Measurements from ENCODE around the gene APLF. TPM values are rescaled to one million over a fixed set of nuclear protein-coding genes. Genes with fewer than 3 reads are reported as not detected.

The APLF gene
- total and polyA plus RNA-seq, 9 donors, result 1.0 to 14.1 (median 9.3) TPM

- H3K27me3 ChIP-seq, result no peaks in the 10 kb centered on the region
- H3K9me3 ChIP-seq, result no peaks in the 10 kb centered on the region
- intact Hi-C loops (cut with DNase I), result loop anchor here in 2 of 4 donors (10.0 kb wide), 2 partner anchors 68 to 308 kb away; partner anchors contain the start of gene PLEK (in 1 of the 2)
- H3K4me1 ChIP-seq (ENCODE audit: insufficient read depth), result peaks cover 9% of the 10 kb centered on the region
- TF ChIP-seq POLR2A (IDR thresholded peaks at IDR 0.05) (no peak), CTCF (IDR thresholded peaks at IDR 0.05) (no peak), EP300 (IDR thresholded peaks at IDR 0.05) (no peak)
- H3K4me3 ChIP-seq, result no peak overlapping the region
- DNase-seq, result no peak
- no peaks in the 10 kb centered on the region for H3K36me3 ChIP-seq
- 84 to 89% (median 84%) methylated on average over 13 to 14 of the region's 14 CpGs for WGBS, 3 donors
- no peak overlapping the region for H3K27ac ChIP-seq
Observed at GRCh38 chr2:68432696-68433658, 34.4 kb upstream of the APLF start.

- Histone ChIP-seq H3K4me1 (ENCODE audit: insufficient read depth) (peaks cover 4% of the 10 kb centered on the region), H3K27ac (peak overlapping the region in 1 of 2 donors; percentile 81), H3K27me3 (no peaks in the 10 kb centered on the region), H3K36me3 (no peaks in the 10 kb centered on the region), H3K4me3 (no peak overlapping the region), H3K9me3 (no peaks in the 10 kb centered on the region)
- TF ChIP-seq EP300 (IDR thresholded peaks at IDR 0.05) (no peak), CTCF (IDR thresholded peaks at IDR 0.05) (no peak), POLR2A (IDR thresholded peaks at IDR 0.05) (no peak)
- no peak for DNase-seq
- intact Hi-C loops (cut with DNase I), result loop anchor here in 2 of 4 donors (10.0 kb wide), 2 partner anchors 70 to 310 kb away; partner anchors contain the start of gene PLEK (in 1 of the 2)
Observed at GRCh38 chr2:68434981-68435380, 32.4 kb upstream of the APLF start.

GRCh38 chr2:68435615-68436014 lies 31.8 kb upstream of the APLF start:
- no peaks in the 10 kb centered on the region for H3K36me3 ChIP-seq
- H3K4me3 ChIP-seq, result no peak overlapping the region
- peak overlapping the region in 1 of 2 donors; percentile 81 for H3K27ac ChIP-seq
- TF ChIP-seq EP300 (IDR thresholded peaks at IDR 0.05), result no peak
- H3K9me3 ChIP-seq, result no peaks in the 10 kb centered on the region
- H3K4me1 ChIP-seq (ENCODE audit: insufficient read depth), result peaks cover 4% of the 10 kb centered on the region
- H3K27me3 ChIP-seq, result no peaks in the 10 kb centered on the region
- no peak for DNase-seq
- intact Hi-C loops (cut with DNase I), result loop anchor here in 2 of 4 donors (10.0 kb wide), 2 partner anchors 71 to 311 kb away; partner anchors contain the start of gene PLEK (in 1 of the 2)

- no peak for TF ChIP-seq POLR2A (IDR thresholded peaks at IDR 0.05)
- TF ChIP-seq EP300 (IDR thresholded peaks at IDR 0.05), result no peak
- TF ChIP-seq CTCF (IDR thresholded peaks at IDR 0.05), result no peak
- 7 to 11% (median 10%) methylated on average over 4 of the region's 4 CpGs for WGBS, 3 donors
- intact Hi-C loops (cut with DNase I), result loop anchor here in 2 of 4 donors (10.0 kb wide), 2 partner anchors 71 to 311 kb away; partner anchors contain the start of gene PLEK (in 1 of the 2)
Observed at GRCh38 chr2:68436270-68436669, 31.1 kb upstream of the APLF start.

More at GRCh38 chr2:68436270-68436669, 31.1 kb upstream of the APLF start:
- no peak for DNase-seq
- H3K4me1 ChIP-seq (ENCODE audit: insufficient read depth), result peaks cover 4% of the 10 kb centered on the region
- peak overlapping the region in 1 of 2 donors; percentile 81 for H3K27ac ChIP-seq
- H3K9me3 ChIP-seq, result no peaks in the 10 kb centered on the region
- no peaks in the 10 kb centered on the region for H3K36me3 ChIP-seq
- no peak overlapping the region for H3K4me3 ChIP-seq
- H3K27me3 ChIP-seq, result no peaks in the 10 kb centered on the region

All from ovary (tissue), 9 donors.